ENCODE results near the gene ZDHHC12. TPM values are rescaled to one million over a fixed set of nuclear protein-coding genes. Genes with fewer than 3 reads are reported as not detected.

ZDHHC12 gene
- total RNA-seq = 28.2 and 34.2 TPM in 2 replicates

GRCh38 chr9:128723866-128724743 lies at the start of gene ZDHHC12:
Gene ZDHHC12, minus strand, starts transcription at chr9:128724127. Its CDS starts 34 bp downstream, at chr9:128724093.

GRCh38 chr9:128771745-128772519 lies 48.0 kb upstream of the ZDHHC12 start, which contains the start of gene ZER1:
Gene ZER1, minus strand, starts transcription at chr9:128771927. Its CDS starts 16,362 bp downstream, at chr9:128755565.

GRCh38 chr9:128702445-128702948 lies 21.4 kb downstream of the ZDHHC12 start, which contains the start of gene PKN3:
Gene PKN3, plus strand, starts transcription at chr9:128702503. Its CDS starts 413 bp downstream, at chr9:128702916.

GRCh38 chr9:128688501-128689292 lies 35.2 kb downstream of the ZDHHC12 start, which contains the start of gene SET:
Gene SET, plus strand, starts transcription at chr9:128689222. Its CDS starts 361 bp downstream, at chr9:128689583.

Small RNA genes lying within 50 kb of the gene (small RNA-seq; reads per million reads assigned to genes)
- gene RF00017 = not detected
- not detected for gene RN7SL560P

Other genes starting within 250 kb of the ZDHHC12 start
- 33.1 and 39.5 TPM in 2 replicates for gene GLE1, start 219.4 kb downstream of the ZDHHC12 start, total RNA-seq
- 283 and 383 TPM in 2 replicates for gene SPTAN1, start 171.5 kb downstream of the ZDHHC12 start, total RNA-seq
- 62.1 and 83.9 TPM in 2 replicates for gene DYNC2I2, start 67.3 kb downstream of the ZDHHC12 start, total RNA-seq
- 321 and 441 TPM in 2 replicates for gene SET, start 34.9 kb downstream of the ZDHHC12 start, total RNA-seq
- gene PKN3, start 21.6 kb downstream of the ZDHHC12 start, total RNA-seq = 1.8 and 3.3 TPM in 2 replicates
- gene ZER1, start 47.8 kb upstream of the ZDHHC12 start, total RNA-seq = 16.8 and 17.3 TPM in 2 replicates
- 8.8 and 9.2 TPM in 2 replicates for gene TBC1D13, start 63.1 kb upstream of the ZDHHC12 start, total RNA-seq
- gene ENDOG, start 94.4 kb upstream of the ZDHHC12 start, total RNA-seq = 20.6 and 22.7 TPM in 2 replicates
- 15.1 and 20.5 TPM in 2 replicates for gene SPOUT1, start 105.7 kb upstream of the ZDHHC12 start, total RNA-seq
- 7.3 and 9.8 TPM in 2 replicates for gene KYAT1, start 157.8 kb upstream of the ZDHHC12 start, total RNA-seq
- gene LRRC8A, start 158.0 kb upstream of the ZDHHC12 start, total RNA-seq = 41.5 and 54.5 TPM in 2 replicates
- 3.3 and 11.4 TPM in 2 replicates for gene PHYHD1, start 196.9 kb upstream of the ZDHHC12 start, total RNA-seq
- 22.4 and 27.6 TPM in 2 replicates for gene DOLK, start 223.5 kb upstream of the ZDHHC12 start, total RNA-seq
- 51.4 and 80.2 TPM in 2 replicates for gene NUP188, start 223.6 kb upstream of the ZDHHC12 start, total RNA-seq

Measured in subcutaneous preadipocyte (primary cell).